Measurements from ENCODE around the gene GAS7.

The GAS7 gene

DNA sequence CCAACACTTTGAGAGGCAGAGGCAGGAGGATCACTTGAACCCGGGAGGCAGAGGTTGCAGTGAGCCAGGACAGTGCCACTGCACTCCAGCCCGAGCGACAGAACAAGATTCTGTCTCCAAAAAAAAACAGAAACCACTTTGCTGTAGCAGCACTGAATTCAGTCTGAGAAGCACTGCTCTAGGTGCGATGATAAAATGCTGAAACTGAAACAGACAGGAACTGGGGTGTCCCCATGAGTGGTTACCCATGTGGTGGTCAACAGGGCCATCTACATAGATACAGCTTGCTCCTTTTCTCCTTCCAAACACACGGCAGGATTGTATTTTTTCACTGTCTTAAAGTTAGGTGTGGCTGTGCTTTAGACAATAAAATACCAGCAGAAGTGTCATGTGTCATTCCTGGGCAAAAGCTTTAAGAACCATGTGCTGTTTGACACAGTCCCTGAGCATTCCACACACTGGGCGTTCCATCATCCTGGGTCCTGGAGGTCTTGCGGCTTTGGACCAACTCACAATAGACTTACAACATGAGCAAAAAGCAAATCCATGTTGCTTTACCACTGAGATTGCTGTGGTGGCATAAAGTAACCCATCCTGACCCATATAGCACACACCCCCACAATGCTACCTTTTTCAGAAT lies 11.5 kb downstream of the GAS7 start:
- no peak overlapping the region for H3K4me3 ChIP-seq (ENCODE audit: low read depth, low read length)
- TF ChIP-seq CTCF (conservative IDR thresholded peaks at IDR 0.05; ENCODE audit: low read depth, low read length) = no peak
- no peak for DNase-seq (ENCODE audit: low read depth)

GRCh38 chr17:10183931-10184930 lies 14.2 kb downstream of the GAS7 start:
- TF ChIP-seq CTCF (conservative IDR thresholded peaks at IDR 0.05; ENCODE audit: low read depth, low read length) = no peak
- no peak overlapping the region for H3K4me3 ChIP-seq (ENCODE audit: low read depth, low read length)
- DNase-seq (ENCODE audit: low read depth) = no peak

DNA sequence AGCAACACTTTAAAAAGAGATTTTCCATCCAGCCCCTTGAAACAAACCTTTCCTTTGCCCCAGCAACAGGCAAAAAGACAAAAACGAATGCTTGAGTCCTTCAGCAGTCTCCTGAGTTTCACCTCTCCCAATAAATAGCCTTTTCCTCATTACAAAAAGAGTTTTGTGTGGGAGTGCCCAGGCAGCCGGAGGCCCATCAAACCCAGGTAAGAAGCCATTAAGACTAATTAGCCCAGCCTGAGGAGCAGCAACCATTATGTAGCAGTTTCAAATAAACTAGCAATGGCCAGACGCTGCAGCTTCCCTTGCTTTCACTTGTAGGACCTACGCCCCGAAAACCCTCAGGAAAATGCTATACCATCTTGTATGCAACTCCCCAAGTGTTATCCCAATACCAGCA lies 15.6 kb downstream of the GAS7 start:
- TF ChIP-seq CTCF (conservative IDR thresholded peaks at IDR 0.05; ENCODE audit: low read depth, low read length) = no peak
- H3K4me3 ChIP-seq (ENCODE audit: low read depth, low read length) = no peak overlapping the region
- DNase-seq (ENCODE audit: low read depth) = no peak

GRCh38 chr17:10178506-10178991 lies 19.9 kb downstream of the GAS7 start:
- H3K4me3 ChIP-seq (ENCODE audit: low read depth, low read length) = no peak overlapping the region
- TF ChIP-seq CTCF (conservative IDR thresholded peaks at IDR 0.05; ENCODE audit: low read depth, low read length) = no peak
- DNase-seq (ENCODE audit: low read depth) = no peak

DNA sequence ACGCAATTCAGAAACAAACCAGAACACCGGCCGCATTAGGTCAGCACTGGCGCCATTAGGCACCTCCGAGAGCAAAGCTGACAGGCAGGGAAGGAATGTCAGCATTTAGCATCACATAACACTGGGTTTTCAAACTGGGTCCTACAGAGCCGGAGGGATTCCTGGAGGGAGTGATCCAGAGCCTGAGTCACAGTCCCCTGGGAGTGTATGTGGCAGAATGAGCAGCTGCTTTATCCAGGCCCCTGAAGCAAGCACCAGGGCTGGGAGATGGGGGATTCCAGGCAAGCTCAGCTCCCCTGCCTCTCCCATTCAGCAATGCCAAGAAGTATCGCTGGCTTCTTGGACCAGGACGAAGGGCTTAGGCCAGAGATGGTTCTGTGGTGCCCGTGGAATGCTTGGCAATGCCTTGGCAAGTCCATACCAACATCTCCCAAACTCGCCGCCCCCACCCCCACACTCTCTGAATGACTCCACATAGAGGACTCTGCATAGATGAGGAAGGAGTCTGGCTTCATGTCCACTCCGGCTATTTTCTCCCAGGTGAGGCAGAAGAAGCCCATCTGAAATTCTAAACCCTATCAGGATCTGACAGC lies 20.4 kb downstream of the GAS7 start:
- DNase-seq (ENCODE audit: low read depth) = peak; percentile 38
- H3K4me3 ChIP-seq (ENCODE audit: low read depth, low read length) = no peak overlapping the region
- no peak for TF ChIP-seq CTCF (conservative IDR thresholded peaks at IDR 0.05; ENCODE audit: low read depth, low read length)

GRCh38 chr17:10177131-10177912 lies 21.1 kb downstream of the GAS7 start:
- TF ChIP-seq CTCF (conservative IDR thresholded peaks at IDR 0.05; ENCODE audit: low read depth, low read length) = no peak
- no peak for DNase-seq (ENCODE audit: low read depth)
- H3K4me3 ChIP-seq (ENCODE audit: low read depth, low read length) = no peak overlapping the region

Measured in choroid plexus epithelial cell (primary cell).